Caco-2 (cell line): ENCODE measurements around the gene PDYN. TPM values are rescaled to one million over a fixed set of nuclear protein-coding genes. Genes with fewer than 3 reads are reported as not detected.
A peak's percentile ranks its signal among the peaks of the same experiment; 100 is the strongest.

Source experiments
- BruUV-seq: library from RNA; stranded (reverse); fragments of 400-500 nt; replicated peaks from 2 replicates; lab custom pipeline; 2021; lab: Mats Ljungman, UMichigan
- CTCF ChIA-PET: fragments of 300-600 bp; sonication (Branson Sonifier 250); formaldehyde crosslinking; loops from one replicate; lab custom pipeline; 2022; ENCODE audit warnings: antibody characterized with exemption; lab: Charles Lee
- POLR2A ChIA-PET: fragments of 300-600 bp; sonication (Branson Sonifier 250); formaldehyde crosslinking; loops from one replicate; lab custom pipeline; 2022; ENCODE audit warnings: antibody characterized with exemption; lab: Charles Lee
- DNase-seq, 2 experiments: peaks; one replicate each; pipeline versions ENCODE4 v3.0.0 to v3.0.0-alpha.2; 2020 to 2022
- H3K27me3 ChIP-seq: replicated peaks from 2 replicates; pipeline ENCODE4 v1.6.0; 2011; ENCODE audit warnings: low read length; ENCODE audit not compliant: control insufficient read depth, insufficient read depth
- H3K36me3 ChIP-seq: 2 replicates; pipeline ENCODE4 v1.5.1; 2011; ENCODE audit warnings: low read length; ENCODE audit not compliant: control insufficient read depth, insufficient read depth
- H3K4me1 ChIP-seq: fragments of 250-450 bp; sonication (Bioruptor Pico); 2 replicates; pipeline ENCODE4 v1.5.1; 2020; ENCODE audit warnings: mild to moderate bottlenecking
- H3K4me3 ChIP-seq: 2 replicates; pipeline ENCODE4 v1.5.1; 2011; ENCODE audit warnings: low read depth, mild to moderate bottlenecking, control low read depth, low read length
- H3K9me3 ChIP-seq: fragments of 250-450 bp; sonication (Bioruptor Pico); 2 replicates; pipeline ENCODE4 v1.5.1; 2020; ENCODE audit warnings: mild to moderate bottlenecking, moderate library complexity
- H3K27ac Mint-ChIP-seq: one replicate; pipeline ENCODE4 v1.8.0; 2022; ENCODE audit warnings: mixed read lengths; ENCODE audit not compliant: unreplicated experiment
- H3K27me3 Mint-ChIP-seq: one replicate; pipeline ENCODE4 v1.8.0; 2022; ENCODE audit warnings: mixed read lengths; ENCODE audit not compliant: insufficient read depth, unreplicated experiment
- H3K36me3 Mint-ChIP-seq: one replicate; pipeline ENCODE4 v1.8.0; 2022; ENCODE audit warnings: mild to moderate bottlenecking, mixed read lengths; ENCODE audit not compliant: insufficient read depth, unreplicated experiment
- H3K4me1 Mint-ChIP-seq: one replicate; pipeline ENCODE4 v1.8.0; 2022; ENCODE audit warnings: low read depth, mixed read lengths; ENCODE audit not compliant: unreplicated experiment
- H3K4me3 Mint-ChIP-seq: one replicate; pipeline ENCODE4 v1.8.0; 2022; ENCODE audit warnings: mild to moderate bottlenecking, moderate library complexity, mixed read lengths; ENCODE audit not compliant: unreplicated experiment
- H3K9me3 Mint-ChIP-seq: one replicate; pipeline ENCODE4 v1.8.0; 2022; ENCODE audit warnings: mixed read lengths; ENCODE audit not compliant: unreplicated experiment
- CTCF ChIP-seq, 2 experiments: fragments of 200-600 bp in 1 of 2; IDR thresholded peaks; 1 replicate in 1 of 2; 2 replicates in 1 of 2; pipeline versions ENCODE4 v1.5.1 to v1.8.0; 2011 to 2022; ENCODE audit warnings: antibody characterized with exemption in 1 of 2, control low read depth in 1 of 2, inconsistent platforms in 1 of 2, low read depth in 1 of 2, low read length in 1 of 2, mild to moderate bottlenecking in 1 of 2, moderate library complexity in 1 of 2; ENCODE audit not compliant: insufficient read depth in 1 of 2, severe bottlenecking in 1 of 2, unreplicated experiment in 1 of 2
- intact Hi-C: fragments of 100-400 bp; cut with micrococcal nuclease; formaldehyde crosslinking; loops from one replicate; pipeline ENCODE4 v1.10.0; 2022; ENCODE audit not compliant: unreplicated experiment
- total RNA-seq: library from RNA; stranded (reverse); gene quantifications from 2 replicates; pipeline ENCODE4 v1.2.3, GENCODE V29; 2022

The PDYN gene
- total RNA-seq, 1 experiment from 2014 or later, result not detected

GRCh38 chr20:1946762-1947534 is 46.9 kb downstream of the PDYN start:
- Histone ChIP-seq H3K4me1 (peaks cover 29% of the 10 kb centered on the region), H3K36me3 (no peaks in the 10 kb centered on the region), H3K27me3 (no peaks in the 10 kb centered on the region), H3K4me3 (peak overlapping the region; percentile 25), H3K9me3 (no peaks in the 10 kb centered on the region)
- no peak for TF ChIP-seq CTCF (IDR thresholded peaks at IDR 0.05; ENCODE audit: insufficient read depth in 1 of 2, low read depth in 1 of 2, low read length in 1 of 2, severe bottlenecking in 1 of 2, unreplicated experiment in 1 of 2)
- Mint-ChIP-seq H3K27ac (no peak overlapping the region), H3K36me3 (no peaks in the 10 kb centered on the region), H3K9me3 (no peaks in the 10 kb centered on the region), H3K4me1 (peaks cover 21% of the 10 kb centered on the region), H3K4me3 (peak overlapping the region; percentile 72), H3K27me3 (no peaks in the 10 kb centered on the region)
- POLR2A ChIA-PET, result interaction anchor here (0.5 to 1.0 kb wide), 2 partner anchors 147 to 181 kb away, joined by 3 read pairs; no protein-coding TSS in a partner anchor
- CTCF ChIA-PET, result no interaction called here
- BruUV-seq, result TSS peak; percentile 74
- intact Hi-C loops, result no loop called here
- peak; percentile 58 to 83 for DNase-seq

GRCh38 chr20:1946442-1946761 is 47.5 kb downstream of the PDYN start:
- Mint-ChIP-seq H3K4me3 (peak overlapping the region; percentile 72), H3K27me3 (no peaks in the 10 kb centered on the region), H3K9me3 (no peaks in the 10 kb centered on the region), H3K27ac (no peak overlapping the region), H3K4me1 (peaks cover 21% of the 10 kb centered on the region), H3K36me3 (no peaks in the 10 kb centered on the region)
- BruUV-seq, result no TSS peak
- Histone ChIP-seq H3K4me3 (no peak overlapping the region; the same call in 1 of the 2 replicates), H3K36me3 (no peaks in the 10 kb centered on the region), H3K4me1 (peaks cover 31% of the 10 kb centered on the region), H3K27me3 (no peaks in the 10 kb centered on the region), H3K9me3 (no peaks in the 10 kb centered on the region)
- POLR2A ChIA-PET, result no interaction called here
- TF ChIP-seq CTCF (IDR thresholded peaks at IDR 0.05; ENCODE audit: insufficient read depth in 1 of 2, low read depth in 1 of 2, low read length in 1 of 2, severe bottlenecking in 1 of 2, unreplicated experiment in 1 of 2), result no peak
- no peak for DNase-seq
- CTCF ChIA-PET, result no interaction called here
- intact Hi-C loops, result no loop called here

GRCh38 chr20:1945660-1946059 is 48.2 kb downstream of the PDYN start:
- Histone ChIP-seq H3K4me1 (peaks cover 31% of the 10 kb centered on the region), H3K4me3 (no peak overlapping the region), H3K9me3 (no peaks in the 10 kb centered on the region), H3K36me3 (no peaks in the 10 kb centered on the region), H3K27me3 (no peaks in the 10 kb centered on the region)
- H3K4me1 Mint-ChIP-seq, result peaks cover 21% of the 10 kb centered on the region
- no peak for DNase-seq
- H3K27me3 Mint-ChIP-seq, result no peaks in the 10 kb centered on the region
- H3K27ac Mint-ChIP-seq, result no peak overlapping the region
- no peaks in the 10 kb centered on the region for H3K36me3 Mint-ChIP-seq
- no peak for TF ChIP-seq CTCF (IDR thresholded peaks at IDR 0.05; ENCODE audit: insufficient read depth in 1 of 2, low read depth in 1 of 2, low read length in 1 of 2, severe bottlenecking in 1 of 2, unreplicated experiment in 1 of 2)
- no peaks in the 10 kb centered on the region for H3K9me3 Mint-ChIP-seq
- no TSS peak for BruUV-seq
- ChIA-PET CTCF (no interaction called here), POLR2A (no interaction called here)
- no peak overlapping the region for H3K4me3 Mint-ChIP-seq
- intact Hi-C loops, result no loop called here
